WTC11 (cell line): ENCODE results near the gene C1QTNF6. TPM values are rescaled to one million over a fixed set of nuclear protein-coding genes. Genes with fewer than 3 reads are reported as not detected.

Source experiments
- ATAC-seq: fragments of 200-7000 bp; cut with Tn5 transposase; 2 replicates; pipeline ENCODE4 v1.10.0; 2021; ENCODE audit warnings: mild to moderate bottlenecking, moderate library complexity
- CTCF ChIA-PET: fragments of 300-600 bp; sonication (Branson Sonifier 250); formaldehyde crosslinking; loops from one replicate; lab custom pipeline; 2021; ENCODE audit warnings: antibody characterized with exemption; lab: Charles Lee
- POLR2A ChIA-PET: fragments of 350-600 bp; sonication (Branson Sonifier 250); formaldehyde crosslinking; loops from one replicate; lab custom pipeline; 2021; ENCODE audit warnings: antibody characterized with exemption; lab: Charles Lee
- DNase-seq: peaks from one replicate; pipeline ENCODE4 v3.0.0; 2021; ENCODE audit warnings: low spot score
- H3K27ac Mint-ChIP-seq: 2 replicates; pipeline ENCODE4 v1.8.0; 2021; ENCODE audit warnings: mixed read lengths
- H3K27me3 Mint-ChIP-seq: 2 replicates; pipeline ENCODE4 v1.8.0; 2021; ENCODE audit warnings: low read depth, mild to moderate bottlenecking, moderate library complexity, mixed read lengths
- H3K36me3 Mint-ChIP-seq: 2 replicates; pipeline ENCODE4 v1.8.0; 2021; ENCODE audit warnings: mixed read lengths
- H3K4me1 Mint-ChIP-seq: 2 replicates; pipeline ENCODE4 v1.8.0; 2022; ENCODE audit warnings: mixed read lengths
- H3K4me3 Mint-ChIP-seq: 2 replicates; pipeline ENCODE4 v1.8.0; 2021; ENCODE audit warnings: mild to moderate bottlenecking, moderate library complexity, mixed read lengths
- H3K9me3 Mint-ChIP-seq: 2 replicates; pipeline ENCODE4 v1.8.0; 2021; ENCODE audit warnings: mixed read lengths
- FOXK1 ChIP-seq: sonication (generic); formaldehyde crosslinking; IDR thresholded peaks from 2 replicates; pipeline ENCODE4 v1.8.0; 2022; ENCODE audit warnings: mild to moderate bottlenecking, moderate library complexity, missing genetic modification reagents
- FOXP1 ChIP-seq: sonication (generic); formaldehyde crosslinking; IDR thresholded peaks from 2 replicates; pipeline ENCODE4 v1.8.0; 2022; ENCODE audit warnings: missing genetic modification reagents, mild to moderate bottlenecking, moderate library complexity, borderline replicate concordance
- GABPB1 ChIP-seq: sonication (generic); formaldehyde crosslinking; IDR thresholded peaks from 2 replicates; pipeline ENCODE4 v1.8.1; 2023; ENCODE audit warnings: mild to moderate bottlenecking, missing genetic modification reagents
- JAZF1 ChIP-seq: fragments of 250-450 bp; sonication (Bioruptor Pico); IDR thresholded peaks from 2 replicates; pipeline ENCODE4 v1.9.0; 2021; ENCODE audit warnings: moderate library complexity, mild to moderate bottlenecking, inconsistent platforms
- NR1H2 ChIP-seq: sonication (generic); formaldehyde crosslinking; IDR thresholded peaks from 2 replicates; pipeline ENCODE4 v1.9.0; 2021; ENCODE audit warnings: mild to moderate bottlenecking, moderate library complexity, missing genetic modification reagents
- RELA ChIP-seq: sonication (generic); formaldehyde crosslinking; IDR thresholded peaks from 2 replicates; pipeline ENCODE4 v1.8.1; 2022; ENCODE audit warnings: missing genetic modification reagents, mild to moderate bottlenecking, borderline replicate concordance
- SP1 ChIP-seq: sonication (generic); formaldehyde crosslinking; conservative IDR thresholded peaks from 2 replicates; pipeline ENCODE4 v1.8.1; 2022; ENCODE audit warnings: missing genetic modification reagents
- ZBTB21 ChIP-seq: sonication (generic); formaldehyde crosslinking; IDR thresholded peaks from 2 replicates; pipeline ENCODE4 v1.8.1; 2023; ENCODE audit warnings: mild to moderate bottlenecking, missing genetic modification reagents, borderline replicate concordance
- total RNA-seq: library from RNA; stranded (reverse); gene quantifications from 3 replicates; pipeline ENCODE4 v1.2.3, GENCODE V29; 2021
- TF ChIP-seq, protein P1 (sequence below): sonication (generic); formaldehyde crosslinking; IDR thresholded peaks from 2 replicates; pipeline ENCODE4 v1.8.1; 2023; ENCODE audit warnings: mild to moderate bottlenecking, missing genetic modification reagents, borderline replicate concordance
- TF ChIP-seq, protein P2 (sequence below): sonication (generic); formaldehyde crosslinking; IDR thresholded peaks from 2 replicates; pipeline ENCODE4 v1.8.0; 2022; ENCODE audit warnings: mild to moderate bottlenecking, missing genetic modification reagents
- TF ChIP-seq, protein P3 (sequence below): sonication (generic); formaldehyde crosslinking; IDR thresholded peaks from 2 replicates; pipeline ENCODE4 v1.8.1; 2023; ENCODE audit warnings: mild to moderate bottlenecking, moderate library complexity, missing genetic modification reagents
- TF ChIP-seq, protein P4 (sequence below): sonication (generic); formaldehyde crosslinking; IDR thresholded peaks from 2 replicates; pipeline ENCODE4 v1.8.0; 2023; ENCODE audit warnings: missing genetic modification reagents
- TF ChIP-seq, protein P5 (sequence below): sonication (generic); formaldehyde crosslinking; IDR thresholded peaks from 2 replicates; pipeline ENCODE4 v1.8.1; 2023; ENCODE audit warnings: mild to moderate bottlenecking, missing genetic modification reagents

C1QTNF6 gene
- total RNA-seq, 1 experiment from 2014 or later, result 5.9 TPM

DNA sequence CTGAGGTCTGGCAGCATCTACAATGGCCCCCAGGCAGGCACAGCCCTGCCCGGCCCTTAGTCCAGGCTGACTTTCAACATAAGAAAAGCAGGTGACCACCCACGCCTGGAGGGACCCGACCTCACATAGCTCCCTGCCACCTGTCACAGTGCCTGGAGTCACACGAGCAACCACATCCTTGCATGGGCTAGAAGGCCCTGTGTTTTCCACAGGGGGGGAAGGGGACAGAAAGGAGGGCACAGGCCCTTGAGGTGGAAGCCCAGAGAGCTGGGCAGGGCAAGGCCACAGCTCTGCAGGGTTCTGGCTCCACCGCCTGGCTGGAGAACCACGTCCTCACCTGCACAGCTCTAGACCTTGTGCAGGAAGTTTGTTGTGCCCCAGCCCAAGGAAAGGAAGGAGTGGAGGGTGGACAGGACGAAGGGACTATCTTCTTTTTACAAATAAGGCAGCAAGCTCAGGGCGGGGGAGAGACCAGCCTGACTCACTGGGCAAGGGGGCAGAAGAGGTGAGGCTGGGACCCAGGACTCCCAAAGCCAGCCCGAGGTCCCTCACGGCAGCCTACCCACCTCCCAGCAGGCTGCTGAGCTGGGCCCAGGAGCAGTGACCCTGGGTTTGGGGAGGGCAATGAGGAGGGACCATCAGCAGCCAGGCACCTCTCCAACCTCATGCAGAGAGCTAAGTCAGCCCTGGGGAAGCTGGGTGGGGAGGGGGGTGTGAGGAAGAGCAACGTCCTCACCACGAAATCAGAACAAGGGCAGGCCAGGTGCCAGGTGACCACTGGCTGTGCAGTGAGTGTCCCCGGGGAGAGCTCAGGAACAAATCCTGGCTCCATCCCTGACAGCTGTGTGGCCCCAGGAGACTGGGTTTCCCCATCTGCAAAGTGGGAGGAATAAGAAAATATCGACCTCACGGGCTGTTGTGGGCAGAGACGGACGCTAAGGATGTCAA, 4.3 kb downstream of the C1QTNF6 start:
- Mint-ChIP-seq H3K36me3 (no peaks in the 10 kb centered on the region), H3K27ac (0 out of 2 replicates have a peak overlapping the region, but pooled peaks have one; percentile 24), H3K4me3 (no peak overlapping the region), H3K4me1 (peaks cover 30% of the 10 kb centered on the region), H3K27me3 (no peaks in the 10 kb centered on the region; the same call in 1 of the 2 replicates)
- ChIA-PET POLR2A (no interaction called here), CTCF (interaction anchor here (0.7 to 1.5 kb wide), 5 partner anchors 14 to 84 kb away, joined by 3 to 7 read pairs (median 4); no protein-coding TSS in a partner anchor)
- ATAC-seq, result no peak
- TF ChIP-seq, protein P1, sequence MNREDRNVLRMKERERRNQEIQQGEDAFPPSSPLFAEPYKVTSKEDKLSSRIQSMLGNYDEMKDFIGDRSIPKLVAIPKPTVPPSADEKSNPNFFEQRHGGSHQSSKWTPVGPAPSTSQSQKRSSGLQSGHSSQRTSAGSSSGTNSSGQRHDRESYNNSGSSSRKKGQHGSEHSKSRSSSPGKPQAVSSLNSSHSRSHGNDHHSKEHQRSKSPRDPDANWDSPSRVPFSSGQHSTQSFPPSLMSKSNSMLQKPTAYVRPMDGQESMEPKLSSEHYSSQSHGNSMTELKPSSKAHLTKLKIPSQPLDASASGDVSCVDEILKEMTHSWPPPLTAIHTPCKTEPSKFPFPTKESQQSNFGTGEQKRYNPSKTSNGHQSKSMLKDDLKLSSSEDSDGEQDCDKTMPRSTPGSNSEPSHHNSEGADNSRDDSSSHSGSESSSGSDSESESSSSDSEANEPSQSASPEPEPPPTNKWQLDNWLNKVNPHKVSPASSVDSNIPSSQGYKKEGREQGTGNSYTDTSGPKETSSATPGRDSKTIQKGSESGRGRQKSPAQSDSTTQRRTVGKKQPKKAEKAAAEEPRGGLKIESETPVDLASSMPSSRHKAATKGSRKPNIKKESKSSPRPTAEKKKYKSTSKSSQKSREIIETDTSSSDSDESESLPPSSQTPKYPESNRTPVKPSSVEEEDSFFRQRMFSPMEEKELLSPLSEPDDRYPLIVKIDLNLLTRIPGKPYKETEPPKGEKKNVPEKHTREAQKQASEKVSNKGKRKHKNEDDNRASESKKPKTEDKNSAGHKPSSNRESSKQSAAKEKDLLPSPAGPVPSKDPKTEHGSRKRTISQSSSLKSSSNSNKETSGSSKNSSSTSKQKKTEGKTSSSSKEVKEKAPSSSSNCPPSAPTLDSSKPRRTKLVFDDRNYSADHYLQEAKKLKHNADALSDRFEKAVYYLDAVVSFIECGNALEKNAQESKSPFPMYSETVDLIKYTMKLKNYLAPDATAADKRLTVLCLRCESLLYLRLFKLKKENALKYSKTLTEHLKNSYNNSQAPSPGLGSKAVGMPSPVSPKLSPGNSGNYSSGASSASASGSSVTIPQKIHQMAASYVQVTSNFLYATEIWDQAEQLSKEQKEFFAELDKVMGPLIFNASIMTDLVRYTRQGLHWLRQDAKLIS, result no peak
- TF ChIP-seq SP1 (no peak), NR1H2 (no peak)
- TF ChIP-seq, protein P2, sequence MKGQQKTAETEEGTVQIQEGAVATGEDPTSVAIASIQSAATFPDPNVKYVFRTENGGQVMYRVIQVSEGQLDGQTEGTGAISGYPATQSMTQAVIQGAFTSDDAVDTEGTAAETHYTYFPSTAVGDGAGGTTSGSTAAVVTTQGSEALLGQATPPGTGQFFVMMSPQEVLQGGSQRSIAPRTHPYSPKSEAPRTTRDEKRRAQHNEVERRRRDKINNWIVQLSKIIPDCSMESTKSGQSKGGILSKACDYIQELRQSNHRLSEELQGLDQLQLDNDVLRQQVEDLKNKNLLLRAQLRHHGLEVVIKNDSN (CRISPR knock-in tag), result no peak
- TF ChIP-seq, all 79 proteins: peak for 0
- DNase-seq, result no peak
- H3K9me3 Mint-ChIP-seq, result no peaks in the 10 kb centered on the region

DNA sequence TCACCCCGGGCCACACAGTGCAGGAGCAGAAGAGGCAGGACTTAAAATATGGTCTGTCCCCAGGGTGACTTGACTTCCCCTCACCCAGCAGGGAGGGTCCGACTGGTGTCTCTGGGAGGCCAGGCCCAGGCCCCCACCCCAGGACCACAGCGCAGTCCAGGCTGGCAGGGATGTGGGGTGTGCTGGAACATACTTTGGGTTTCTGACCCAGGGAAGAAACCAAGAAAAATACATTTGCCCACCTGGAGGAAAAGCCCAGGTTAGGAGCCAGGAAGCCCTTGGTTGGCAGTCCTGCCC, 5.2 kb downstream of the C1QTNF6 start:
- Mint-ChIP-seq H3K4me3 (no peak overlapping the region), H3K27ac (no peak overlapping the region), H3K36me3 (no peaks in the 10 kb centered on the region), H3K4me1 (peaks cover 26% of the 10 kb centered on the region), H3K9me3 (no peaks in the 10 kb centered on the region), H3K27me3 (no peaks in the 10 kb centered on the region; the same call in 1 of the 2 replicates)
- ATAC-seq (no peak), DNase-seq (no peak)
- TF ChIP-seq, protein P3, sequence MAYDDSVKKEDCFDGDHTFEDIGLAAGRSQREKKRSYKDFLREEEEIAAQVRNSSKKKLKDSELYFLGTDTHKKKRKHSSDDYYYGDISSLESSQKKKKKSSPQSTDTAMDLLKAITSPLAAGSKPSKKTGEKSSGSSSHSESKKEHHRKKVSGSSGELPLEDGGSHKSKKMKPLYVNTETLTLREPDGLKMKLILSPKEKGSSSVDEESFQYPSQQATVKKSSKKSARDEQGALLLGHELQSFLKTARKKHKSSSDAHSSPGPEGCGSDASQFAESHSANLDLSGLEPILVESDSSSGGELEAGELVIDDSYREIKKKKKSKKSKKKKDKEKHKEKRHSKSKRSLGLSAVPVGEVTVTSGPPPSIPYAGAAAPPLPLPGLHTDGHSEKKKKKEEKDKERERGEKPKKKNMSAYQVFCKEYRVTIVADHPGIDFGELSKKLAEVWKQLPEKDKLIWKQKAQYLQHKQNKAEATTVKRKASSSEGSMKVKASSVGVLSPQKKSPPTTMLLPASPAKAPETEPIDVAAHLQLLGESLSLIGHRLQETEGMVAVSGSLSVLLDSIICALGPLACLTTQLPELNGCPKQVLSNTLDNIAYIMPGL, result no peak
- TF ChIP-seq FOXP1 (CRISPR knock-in tag), result no peak
- TF ChIP-seq GABPB1 (CRISPR knock-in tag), result no peak
- no peak for TF ChIP-seq JAZF1 (CRISPR knock-in tag)
- TF ChIP-seq, protein P4, sequence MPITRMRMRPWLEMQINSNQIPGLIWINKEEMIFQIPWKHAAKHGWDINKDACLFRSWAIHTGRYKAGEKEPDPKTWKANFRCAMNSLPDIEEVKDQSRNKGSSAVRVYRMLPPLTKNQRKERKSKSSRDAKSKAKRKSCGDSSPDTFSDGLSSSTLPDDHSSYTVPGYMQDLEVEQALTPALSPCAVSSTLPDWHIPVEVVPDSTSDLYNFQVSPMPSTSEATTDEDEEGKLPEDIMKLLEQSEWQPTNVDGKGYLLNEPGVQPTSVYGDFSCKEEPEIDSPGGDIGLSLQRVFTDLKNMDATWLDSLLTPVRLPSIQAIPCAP (CRISPR knock-in tag), result no peak
- no peak for TF ChIP-seq FOXK1 (CRISPR knock-in tag)
- TF ChIP-seq, protein P5, sequence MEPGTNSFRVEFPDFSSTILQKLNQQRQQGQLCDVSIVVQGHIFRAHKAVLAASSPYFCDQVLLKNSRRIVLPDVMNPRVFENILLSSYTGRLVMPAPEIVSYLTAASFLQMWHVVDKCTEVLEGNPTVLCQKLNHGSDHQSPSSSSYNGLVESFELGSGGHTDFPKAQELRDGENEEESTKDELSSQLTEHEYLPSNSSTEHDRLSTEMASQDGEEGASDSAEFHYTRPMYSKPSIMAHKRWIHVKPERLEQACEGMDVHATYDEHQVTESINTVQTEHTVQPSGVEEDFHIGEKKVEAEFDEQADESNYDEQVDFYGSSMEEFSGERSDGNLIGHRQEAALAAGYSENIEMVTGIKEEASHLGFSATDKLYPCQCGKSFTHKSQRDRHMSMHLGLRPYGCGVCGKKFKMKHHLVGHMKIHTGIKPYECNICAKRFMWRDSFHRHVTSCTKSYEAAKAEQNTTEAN (CRISPR knock-in tag), result no peak
- TF ChIP-seq ZBTB21 (CRISPR knock-in tag), result no peak
- no peak for TF ChIP-seq RELA (CRISPR knock-in tag)
- ChIA-PET POLR2A (no interaction called here), CTCF (interaction anchor here (1.3 to 1.5 kb wide), 2 partner anchors 17 to 84 kb away, joined by 5 to 7 read pairs; no protein-coding TSS in a partner anchor)
